Measurements from ENCODE around the gene TMEM129. TPM values are rescaled to one million over a fixed set of nuclear protein-coding genes. Genes with fewer than 3 reads are reported as not detected.

TMEM129 gene
- total RNA-seq, 1 experiment from 2014 or later: 54.9 TPM

- no peak overlapping the region for H3K4me3 Mint-ChIP-seq
- peak; percentile 60; the same call in 1 of the 2 replicates for TF ChIP-seq GABPB1 (CRISPR knock-in tag; IDR thresholded peaks at IDR 0.05)
- TF ChIP-seq ATF6 (CRISPR knock-in tag; IDR thresholded peaks at IDR 0.05): no peak
- POLR2A ChIA-PET: no interaction called here
- no peaks in the 10 kb centered on the region for H3K4me1 Mint-ChIP-seq
- H3K36me3 Mint-ChIP-seq: peaks cover 23% of the 10 kb centered on the region
- peaks cover 2% of the 10 kb centered on the region; the same call in 1 of the 2 replicates for H3K27me3 Mint-ChIP-seq (ENCODE audit: low read depth)
- CTCF ChIA-PET: interaction anchor here (0.5 to 4.1 kb wide), 15 partner anchors 10 to 327 kb away, joined by 3 to 188 read pairs (median 20); partner anchors contain the start of gene FGFR3
- no peak overlapping the region; the same call in 1 of the 2 replicates for H3K27ac Mint-ChIP-seq
- ATAC-seq (no peak), DNase-seq (ENCODE audit: low spot score) (no peak)
- H3K9me3 Mint-ChIP-seq: no peaks in the 10 kb centered on the region
Measured at GRCh38 chr4:1746919-1747602, 25.9 kb upstream of the TMEM129 start.

GRCh38 chr4:1746265-1746691, 25.2 kb upstream of the TMEM129 start:
- no peaks in the 10 kb centered on the region for H3K9me3 Mint-ChIP-seq
- peaks cover 31% of the 10 kb centered on the region for H3K36me3 Mint-ChIP-seq
- H3K27ac Mint-ChIP-seq: no peak overlapping the region
- ATAC-seq: peak; percentile 87
- ChIA-PET CTCF (interaction anchor here (1.4 to 4.1 kb wide), 4 partner anchors 13 to 53 kb away, joined by 4 to 115 read pairs (median 53); partner anchors contain the start of gene FGFR3), POLR2A (no interaction called here)
- H3K27me3 Mint-ChIP-seq (ENCODE audit: low read depth): peaks cover 2% of the 10 kb centered on the region; the same call in 1 of the 2 replicates
- no peak overlapping the region for H3K4me3 Mint-ChIP-seq
- no peaks in the 10 kb centered on the region for H3K4me1 Mint-ChIP-seq
- peak; percentile 98 for DNase-seq (ENCODE audit: low spot score)
- 0 out of 2 replicates have a peak, but pooled peaks have one; percentile 66 for TF ChIP-seq FOXP4 (CRISPR knock-in tag; IDR thresholded peaks at IDR 0.05)
- TF ChIP-seq ETV6 (CRISPR knock-in tag; IDR thresholded peaks at IDR 0.05): peak; percentile 40; the same call in 1 of the 2 replicates
- TF ChIP-seq ZNF423 (CRISPR knock-in tag; IDR thresholded peaks at IDR 0.05): peak; percentile 72
- 0 out of 2 replicates have a peak, but pooled peaks have one; percentile 62 for TF ChIP-seq ARID4B (CRISPR knock-in tag; IDR thresholded peaks at IDR 0.05; ENCODE audit: borderline replicate concordance)
- TF ChIP-seq ZNF281 (CRISPR knock-in tag; IDR thresholded peaks at IDR 0.05): no peak
- no peak for TF ChIP-seq MXD4 (CRISPR knock-in tag; IDR thresholded peaks at IDR 0.05; ENCODE audit: borderline replicate concordance)
- TF ChIP-seq FOXJ3 (CRISPR knock-in tag; IDR thresholded peaks at IDR 0.05; ENCODE audit: borderline replicate concordance): no peak
- TF ChIP-seq SP1 (CRISPR knock-in tag; conservative IDR thresholded peaks at IDR 0.05): peak; percentile 71
- no peak for TF ChIP-seq AFF4 (CRISPR knock-in tag; IDR thresholded peaks at IDR 0.05; ENCODE audit: borderline replicate concordance)
- peak; percentile 43; the same call in 1 of the 2 replicates for TF ChIP-seq FOXK1 (CRISPR knock-in tag; IDR thresholded peaks at IDR 0.05)
- peak; percentile 17; the same call in 1 of the 2 replicates for TF ChIP-seq ZNF121 (CRISPR knock-in tag; IDR thresholded peaks at IDR 0.05)
- TF ChIP-seq ZNF425 (CRISPR knock-in tag; conservative IDR thresholded peaks at IDR 0.05): no peak
